Measurements from ENCODE around the gene SLC2A4RG.

DNA sequence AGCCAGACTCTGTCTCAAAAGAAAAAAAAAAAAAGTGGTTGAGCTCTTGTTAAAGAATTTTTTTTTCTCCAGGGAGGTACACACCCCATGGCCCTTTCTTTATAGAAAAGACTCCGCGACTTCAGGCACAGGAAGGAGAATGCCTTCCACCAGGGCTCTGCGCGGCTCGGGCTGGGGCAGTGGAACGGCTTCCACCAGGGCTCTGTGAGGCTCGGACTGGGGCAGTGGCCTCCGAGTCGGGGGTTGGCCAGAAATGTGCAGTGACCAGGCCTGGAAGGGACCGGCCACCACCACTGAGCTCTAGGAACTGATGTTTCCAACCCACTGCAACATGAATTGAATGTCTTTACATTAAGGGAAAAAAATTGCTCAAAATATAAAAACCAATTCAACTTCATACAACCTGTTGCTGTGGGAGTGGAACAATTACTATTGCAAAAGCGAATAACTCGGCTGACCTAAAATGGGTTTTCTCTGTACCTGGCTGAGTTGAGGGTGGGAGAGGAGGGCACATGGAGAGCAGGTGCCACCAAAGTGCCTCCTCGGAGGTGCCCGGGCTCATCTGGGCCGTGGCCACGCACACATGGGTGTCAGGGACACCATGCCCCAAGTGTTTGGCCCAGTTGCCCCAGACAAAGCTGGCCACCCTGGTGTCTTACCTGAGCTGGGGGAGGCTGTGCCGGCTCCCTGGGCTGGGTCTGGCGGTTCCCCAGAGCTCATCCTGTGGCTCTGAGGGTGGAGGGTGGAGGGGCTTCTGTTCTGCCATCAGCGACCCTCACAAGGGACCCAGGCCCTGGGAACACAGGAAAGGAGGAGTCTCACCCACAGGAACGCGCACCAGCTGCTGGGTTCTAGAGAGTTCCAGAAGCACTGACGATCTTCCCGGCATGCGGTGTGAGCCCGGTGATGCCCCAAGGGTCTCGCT lies 29.3 kb downstream of the SLC2A4RG start:
- TF ChIP-seq EZH2 (IDR thresholded peaks at IDR 0.05) (no peak), POLR2AphosphoS5 (IDR thresholded peaks at IDR 0.05; ENCODE audit: borderline replicate concordance, low read depth, low read length) (no peak)

All from SK-N-MC (cell line).